Transverse colon (tissue), 4 donors: Measurements from ENCODE around the gene SLC16A12. TPM values are rescaled to one million over a fixed set of nuclear protein-coding genes. Genes with fewer than 3 reads are reported as not detected.

Experiments
- DNase-seq: peaks from one replicate; pipeline ENCODE4 v3.0.0-alpha.2; 2019
- H3K27ac ChIP-seq, 4 donors: fragments of 200-600 bp; sonication (generic); 2 replicates each; pipeline ENCODE4 v1.5.1; 2016 to 2018; ENCODE audit warnings: inconsistent platforms in 4 of 4
- H3K27me3 ChIP-seq: fragments of 200-600 bp; sonication (generic); 2 replicates; pipeline ENCODE4 v1.5.1; 2017; ENCODE audit warnings: inconsistent platforms
- H3K36me3 ChIP-seq, 4 donors: fragments of 200-600 bp; sonication (generic); 2 replicates each; pipeline ENCODE4 v1.5.1; 2017 to 2019; ENCODE audit warnings: inconsistent platforms in 4 of 4
- H3K4me1 ChIP-seq, 4 donors: fragments of 200-600 bp; sonication (generic); 2 replicates each; pipeline ENCODE4 v1.5.1; 2017 to 2020; ENCODE audit warnings: inconsistent platforms in 4 of 4
- H3K4me3 ChIP-seq, 4 donors: fragments of 200-600 bp; sonication (generic); 1 replicate in 1 of 4; 2 replicates in 3 of 4; pipeline versions ENCODE4 v1.5.1 to v1.6.1; 2017 to 2019; ENCODE audit warnings: inconsistent platforms in 4 of 4
- H3K9me3 ChIP-seq, 2 donors: fragments of 200-600 bp; sonication (generic); 2 replicates each; pipeline ENCODE4 v1.5.1; 2017 to 2019; ENCODE audit warnings: inconsistent platforms in 2 of 2
- CTCF ChIP-seq, 5 experiments: fragments of 200-600 bp in 3 of 5; fragments of 450-650 bp in 2 of 5; sonication (generic) in 3 of 5; IDR thresholded peaks; 1 replicate in 2 of 5; 2 replicates in 3 of 5; pipeline ENCODE4 v1.5.1; 2016 to 2017; ENCODE audit warnings: antibody characterized with exemption in 5 of 5, inconsistent platforms in 3 of 5, mild to moderate bottlenecking in 2 of 5, moderate library complexity in 1 of 5
- EP300 ChIP-seq: sonication (generic); formaldehyde crosslinking; IDR thresholded peaks from one replicate; pipeline ENCODE4 v1.6.1; 2017; ENCODE audit warnings: antibody characterized with exemption, low read depth
- POLR2A ChIP-seq: fragments of 450-650 bp; IDR thresholded peaks from one replicate; pipeline ENCODE4 v1.6.1; 2016; ENCODE audit warnings: antibody characterized with exemption, mild to moderate bottlenecking, moderate library complexity
- POLR2AphosphoS5 ChIP-seq, 3 donors: sonication (generic); formaldehyde crosslinking; IDR thresholded peaks; one replicate each; pipeline ENCODE4 v1.6.1; 2016; ENCODE audit warnings: antibody characterized with exemption in 3 of 3
- WGBS, 2 donors: methylation state at CpG; one replicate each; pipeline ENCODE4 v1.1.5; 2018; ENCODE audit warnings: low coverage in 1 of 2; 5-methylcytosine and 5-hydroxymethylcytosine counted together
- in situ Hi-C, 4 donors: fragments of 200-750 bp; cut with MboI; loops; one replicate each; pipeline versions ENCODE4 v1.15.0 to v1.15.1; 2017; ENCODE audit warnings: low sequenced_read_pairs in 3 of 4, low pct_ligation_motif_present in 1 of 4, low pct_unique_long_range_greater_than_20kb in 1 of 4
- intact Hi-C: fragments of 100-400 bp; cut with DNase I; formaldehyde crosslinking; loops from one replicate; pipeline ENCODE4 v1.15.1; 2023; ENCODE audit warnings: low total_unique reads
- total RNA-seq, 4 donors: library from RNA; depleted of rRNA; stranded (reverse); fragments of >200 nt; gene quantifications; one replicate each; pipeline ENCODE4 v1.1.0, GENCODE V29; 2016

The SLC16A12 gene
- total RNA-seq, 4 donors from 2014 or later = 0.27 to 7.6 (median 0.48) TPM; not detected in 1

- 73% methylated on average over 3 of the region's 3 CpGs for WGBS, 2 donors
- no peak overlapping the region for H3K4me3 ChIP-seq
- TF ChIP-seq POLR2AphosphoS5 (IDR thresholded peaks at IDR 0.05) (peak; percentile 45 to 84 (median 81)), CTCF (IDR thresholded peaks at IDR 0.05) (no peak), EP300 (peak; percentile 85), POLR2A (no peak)
These were observed 53.7 kb downstream of the SLC16A12 start for GRCh38 chr10:89481662-89482061.

GRCh38 chr10:89479771-89480446 is 55.5 kb downstream of the SLC16A12 start:
- intact Hi-C loops = no loop called here
- H3K4me1 ChIP-seq = peaks cover 0 to 44% (median 13%) of the 10 kb centered on the region in 4 donors
- no peak for DNase-seq
- in situ Hi-C loops = no loop called here
- TF ChIP-seq EP300 (no peak), POLR2A (no peak), POLR2AphosphoS5 (IDR thresholded peaks at IDR 0.05) (no peak), CTCF (IDR thresholded peaks at IDR 0.05) (no peak)
- WGBS, 2 donors = 55 to 84% methylated on average over 1 of the region's 1 CpG
- peak overlapping the region; percentile 11 to 55 (median 32) for H3K27ac ChIP-seq
- H3K4me3 ChIP-seq = no peak overlapping the region
- no peaks in the 10 kb centered on the region for H3K36me3 ChIP-seq
- H3K9me3 ChIP-seq = no peaks in the 10 kb centered on the region
- no peaks in the 10 kb centered on the region for H3K27me3 ChIP-seq

More at GRCh38 chr10:89481662-89482061, 53.7 kb downstream of the SLC16A12 start:
- peak overlapping the region; percentile 25 to 62 (median 54) for H3K27ac ChIP-seq
- peaks cover 0 to 29% (median 8%) of the 10 kb centered on the region in 4 donors for H3K4me1 ChIP-seq
- intact Hi-C loops = no loop called here
- DNase-seq = no peak
- H3K9me3 ChIP-seq = no peaks in the 10 kb centered on the region
- no peaks in the 10 kb centered on the region for H3K27me3 ChIP-seq
- H3K36me3 ChIP-seq = no peaks in the 10 kb centered on the region
- in situ Hi-C loops = no loop called here

GRCh38 chr10:89478739-89479654 is 56.4 kb downstream of the SLC16A12 start:
- in situ Hi-C loops (no loop called here), intact Hi-C loops (no loop called here)

More at GRCh38 chr10:89478739-89479654, 56.4 kb downstream of the SLC16A12 start:
- WGBS, 2 donors = 69 to 72% methylated on average over 4 to 5 of the region's 5 CpGs
- Histone ChIP-seq H3K36me3 (no peaks in the 10 kb centered on the region), H3K9me3 (no peaks in the 10 kb centered on the region), H3K27me3 (no peaks in the 10 kb centered on the region), H3K4me3 (no peak overlapping the region), H3K4me1 (peaks cover 0 to 47% (median 13%) of the 10 kb centered on the region in 4 donors), H3K27ac (peak overlapping the region; percentile 11 to 55 (median 32))
- TF ChIP-seq EP300 (no peak), CTCF (IDR thresholded peaks at IDR 0.05) (no peak), POLR2A (no peak), POLR2AphosphoS5 (IDR thresholded peaks at IDR 0.05) (peak in 1 of 3 donors; percentile 12)
- no peak for DNase-seq
